RWPE1 (cell line): ENCODE results near the gene LDLRAD4.

Source experiments
- CTCF ChIA-PET: fragments of 350-600 bp; sonication (Branson Sonifier 250); formaldehyde crosslinking; extraction: SDS; loops from one replicate; lab custom pipeline; 2021; lab: Yijun Ruan, JAX
- POLR2A ChIA-PET: fragments of 400-600 bp; formaldehyde crosslinking; extraction: SDS; loops from one replicate; lab custom pipeline; 2020; ENCODE audit warnings: antibody characterized with exemption; ENCODE audit not compliant: low non-redundant PET; lab: Yijun Ruan, JAX
- DNase-seq: peaks from one replicate; pipeline ENCODE4 v3.0.0; 2012; ENCODE audit warnings: low spot score
- H3K27ac ChIP-seq: fragments of 450-650 bp; 2 replicates; pipeline ENCODE4 v1.5.1; 2017
- TF ChIP-seq, protein P1 (sequence below): fragments of 450-650 bp; conservative IDR thresholded peaks from 2 replicates; pipeline ENCODE4 v1.5.1; 2017; ENCODE audit warnings: low read depth, mild to moderate bottlenecking

LDLRAD4 gene

DNA sequence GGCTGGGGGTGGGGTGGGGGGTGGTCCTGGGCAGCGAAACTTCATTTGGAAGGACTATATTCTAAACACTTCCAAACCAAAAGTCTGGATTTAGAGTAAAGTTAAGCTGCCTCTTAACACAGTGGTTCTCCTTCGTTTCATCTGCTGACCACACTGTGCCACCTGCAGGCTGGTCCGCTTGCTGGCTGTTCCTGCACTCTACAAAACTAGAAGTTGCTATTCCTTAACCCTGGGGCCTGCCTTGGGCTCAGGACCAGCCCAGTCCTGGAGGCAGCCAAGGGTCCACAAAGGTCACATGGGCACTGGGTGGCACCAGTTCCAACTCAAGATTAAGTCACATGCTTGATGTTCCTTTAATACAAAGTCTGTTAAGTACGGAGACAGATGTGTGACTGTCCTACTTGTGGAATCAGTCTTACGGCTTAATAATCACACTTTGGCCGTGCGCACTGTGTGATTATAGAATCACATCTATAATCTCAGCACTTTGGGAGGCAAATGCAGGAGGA lies 312.4 kb downstream of the LDLRAD4 start:
- DNase-seq = peak; percentile 10
- CTCF ChIA-PET = interaction anchor here (0.6 to 1.4 kb wide), 5 partner anchors 67 to 527 kb away, joined by 3 to 8 read pairs (median 3); no protein-coding TSS in a partner anchor
- TF ChIP-seq, protein P1, sequence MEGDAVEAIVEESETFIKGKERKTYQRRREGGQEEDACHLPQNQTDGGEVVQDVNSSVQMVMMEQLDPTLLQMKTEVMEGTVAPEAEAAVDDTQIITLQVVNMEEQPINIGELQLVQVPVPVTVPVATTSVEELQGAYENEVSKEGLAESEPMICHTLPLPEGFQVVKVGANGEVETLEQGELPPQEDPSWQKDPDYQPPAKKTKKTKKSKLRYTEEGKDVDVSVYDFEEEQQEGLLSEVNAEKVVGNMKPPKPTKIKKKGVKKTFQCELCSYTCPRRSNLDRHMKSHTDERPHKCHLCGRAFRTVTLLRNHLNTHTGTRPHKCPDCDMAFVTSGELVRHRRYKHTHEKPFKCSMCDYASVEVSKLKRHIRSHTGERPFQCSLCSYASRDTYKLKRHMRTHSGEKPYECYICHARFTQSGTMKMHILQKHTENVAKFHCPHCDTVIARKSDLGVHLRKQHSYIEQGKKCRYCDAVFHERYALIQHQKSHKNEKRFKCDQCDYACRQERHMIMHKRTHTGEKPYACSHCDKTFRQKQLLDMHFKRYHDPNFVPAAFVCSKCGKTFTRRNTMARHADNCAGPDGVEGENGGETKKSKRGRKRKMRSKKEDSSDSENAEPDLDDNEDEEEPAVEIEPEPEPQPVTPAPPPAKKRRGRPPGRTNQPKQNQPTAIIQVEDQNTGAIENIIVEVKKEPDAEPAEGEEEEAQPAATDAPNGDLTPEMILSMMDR = peak; percentile 41
- no peak overlapping the region for H3K27ac ChIP-seq
- POLR2A ChIA-PET = no interaction called here

DNA sequence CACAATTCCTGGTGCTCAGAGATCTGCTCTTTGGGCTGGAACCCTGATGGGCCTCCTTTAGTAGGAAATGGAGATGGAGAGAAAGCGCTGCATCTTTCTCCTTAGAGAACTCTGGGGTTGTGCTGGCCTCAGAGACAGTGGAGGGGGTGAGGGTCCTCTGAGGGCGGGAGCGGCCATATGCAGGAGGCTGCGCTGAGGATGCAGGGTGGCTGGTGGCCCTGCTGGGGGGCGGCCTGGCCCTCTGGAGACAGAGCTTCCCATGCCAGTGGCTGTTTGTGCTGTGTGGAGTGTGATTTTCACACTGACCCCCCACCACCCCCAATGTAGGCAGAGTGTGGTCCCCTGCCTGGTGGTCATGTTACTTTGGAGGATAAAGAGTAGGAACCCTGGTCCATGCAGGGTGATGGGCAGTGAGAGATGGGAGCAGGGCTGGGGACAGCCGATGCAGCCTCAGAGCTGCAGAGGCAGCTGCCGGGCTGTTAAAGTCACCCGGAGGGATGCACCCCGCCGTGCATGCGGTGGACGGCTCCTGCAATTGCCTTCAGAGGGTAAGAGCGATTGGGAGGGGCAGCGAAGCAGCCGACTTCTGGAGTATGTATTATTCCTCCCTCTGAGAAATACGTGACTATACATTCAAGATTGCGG lies 313.2 kb downstream of the LDLRAD4 start:
- TF ChIP-seq, protein P1 = no peak
- no peak for DNase-seq
- POLR2A ChIA-PET = no interaction called here
- H3K27ac ChIP-seq = no peak overlapping the region
- CTCF ChIA-PET = interaction anchor here (0.6 to 0.7 kb wide), 3 partner anchors 67 to 1429 kb away, joined by 3 read pairs; no protein-coding TSS in a partner anchor

DNA sequence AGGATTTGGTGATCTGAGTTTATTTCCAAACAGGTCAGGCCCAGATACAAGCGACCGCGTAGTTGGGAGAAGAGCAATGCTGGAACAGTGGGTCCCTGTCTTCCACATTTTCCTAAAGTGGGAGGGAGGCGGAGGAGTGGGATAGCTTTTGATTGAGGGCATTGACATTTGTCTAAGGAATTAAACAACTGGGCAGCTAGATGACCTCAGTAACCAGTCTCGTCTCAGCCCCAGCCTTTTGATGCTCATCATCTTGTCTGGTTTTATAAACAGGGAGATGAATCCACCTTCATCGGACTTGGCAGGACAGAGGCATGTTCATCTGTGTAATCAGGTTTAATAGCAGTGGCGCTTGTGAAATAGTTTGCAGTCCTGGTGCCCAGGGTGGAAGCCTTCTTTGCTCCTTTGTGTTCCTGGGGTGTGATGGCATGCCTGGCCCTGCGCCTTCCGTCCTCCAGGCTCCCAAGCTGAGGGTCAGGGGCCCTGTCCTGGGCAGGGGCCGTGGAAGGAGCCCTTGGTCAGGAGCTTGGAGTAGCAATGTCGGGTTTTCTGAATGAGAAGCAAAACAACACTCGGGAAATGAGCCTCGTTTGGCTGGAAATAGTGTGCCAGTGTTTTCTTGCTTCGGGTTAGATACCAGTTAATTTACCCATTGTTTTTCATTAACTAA lies 314.0 kb downstream of the LDLRAD4 start:
- ChIA-PET CTCF (no interaction called here), POLR2A (no interaction called here)
- TF ChIP-seq, protein P1 = no peak
- no peak for DNase-seq
- no peak overlapping the region for H3K27ac ChIP-seq

DNA sequence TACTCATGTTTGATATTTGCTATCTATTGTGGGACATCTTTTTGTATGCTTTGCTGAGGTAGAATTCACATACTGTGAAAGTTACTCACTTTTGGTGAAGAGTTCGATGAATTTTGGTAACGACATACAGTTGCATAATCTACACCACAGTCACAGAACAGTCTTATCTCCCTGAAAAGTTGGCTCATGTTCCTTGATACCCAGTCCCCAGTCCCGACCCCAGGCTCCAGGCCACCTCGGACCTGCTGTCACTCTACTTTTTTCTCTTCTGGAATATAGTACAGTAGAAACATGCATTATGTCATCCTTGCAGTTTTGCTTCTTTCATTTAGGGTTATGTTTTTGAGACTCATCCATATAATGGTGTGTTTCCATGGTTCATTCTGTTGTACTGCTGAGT lies 316.1 kb downstream of the LDLRAD4 start:
- TF ChIP-seq, protein P1 = no peak
- CTCF ChIA-PET = no interaction called here
- no peak for DNase-seq
- no peak overlapping the region for H3K27ac ChIP-seq
- POLR2A ChIA-PET = no interaction called here

DNA sequence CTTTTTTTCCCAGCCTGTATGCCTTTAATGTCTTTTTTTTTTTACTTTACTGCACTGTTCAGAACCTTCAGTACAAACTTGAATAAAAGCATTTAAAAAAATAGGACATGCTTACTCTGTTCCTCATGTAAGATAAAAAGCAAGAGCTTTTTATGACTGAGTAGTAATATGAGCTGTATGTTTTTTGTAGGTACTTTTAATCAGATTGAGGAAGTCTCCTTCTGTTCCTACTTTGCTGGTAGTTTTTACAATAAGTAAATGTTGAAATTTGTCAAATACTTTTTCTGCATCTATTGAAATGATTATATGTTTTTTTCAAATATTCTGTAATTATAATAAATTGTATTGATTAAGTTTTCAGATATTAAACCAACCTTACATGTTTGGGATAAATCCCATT lies 318.0 kb downstream of the LDLRAD4 start:
- DNase-seq = no peak
- no peak overlapping the region for H3K27ac ChIP-seq
- ChIA-PET CTCF (interaction anchor here (0.9 kb wide), 1 partner anchor 377 kb away, joined by 3 read pairs; no protein-coding TSS in a partner anchor), POLR2A (no interaction called here)
- TF ChIP-seq, protein P1 = no peak

DNA sequence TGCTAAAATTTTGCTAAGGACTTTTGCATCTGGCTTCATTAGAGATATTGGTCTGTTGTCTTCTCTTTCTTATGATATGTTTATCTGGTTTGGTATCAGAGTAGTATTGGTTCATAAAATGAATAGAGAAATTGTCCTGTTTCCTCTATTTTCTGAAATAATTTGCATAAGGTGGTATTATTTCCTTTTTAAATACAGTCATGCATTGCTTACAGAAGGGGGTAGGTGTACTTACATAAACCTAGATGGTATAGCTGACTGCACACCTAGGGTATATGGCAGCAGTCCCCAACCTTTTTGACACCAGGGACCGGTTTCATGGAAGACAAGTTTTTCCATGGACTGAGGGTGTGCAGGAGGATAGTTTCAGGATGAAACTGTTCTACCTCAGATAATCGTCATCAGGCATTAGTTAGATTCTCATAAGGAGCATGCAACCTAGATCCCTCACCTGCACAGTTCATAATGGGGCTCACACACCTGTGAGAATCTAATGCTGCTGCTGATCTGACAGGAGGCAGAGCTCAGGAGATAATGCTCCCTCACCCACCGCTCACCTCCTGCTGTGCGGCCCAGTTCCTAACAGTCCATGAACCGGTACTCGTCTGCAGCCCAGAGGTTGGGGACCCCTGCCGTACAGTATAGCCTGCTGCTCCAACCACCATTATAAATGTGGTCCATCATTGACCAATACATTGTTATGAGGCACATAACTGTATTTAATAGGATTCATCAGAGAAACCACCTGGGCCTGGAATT lies 318.6 kb downstream of the LDLRAD4 start:
- POLR2A ChIA-PET = no interaction called here
- CTCF ChIA-PET = interaction anchor here (0.6 to 0.9 kb wide), 2 partner anchors 249 to 378 kb away, joined by 3 read pairs; no protein-coding TSS in a partner anchor
- H3K27ac ChIP-seq = no peak overlapping the region
- no peak for DNase-seq
- TF ChIP-seq, protein P1 = no peak
